Sigmoid colon (tissue), 7 donors: Measurements from ENCODE around the gene EVI2A. TPM values are rescaled to one million over a fixed set of nuclear protein-coding genes. Genes with fewer than 3 reads are reported as not detected.
"Not testable (repeated sequence)": the region's sequence is repeated elsewhere in the genome, so short reads cannot be mapped to it uniquely, and the experiment has no call there.

Experiments
- DNase-seq: peaks from one replicate; pipeline ENCODE4 v3.0.0-alpha.2; 2019
- H3K27ac ChIP-seq, 4 donors: fragments of 200-600 bp; sonication (generic); one replicate each; pipeline ENCODE4 v1.5.1; 2016 to 2019; ENCODE audit warnings: mild to moderate bottlenecking in 1 of 4
- H3K27me3 ChIP-seq, 3 donors: fragments of 200-600 bp; sonication (generic); one replicate each; pipeline ENCODE4 v1.5.1; 2019; ENCODE audit warnings: mild to moderate bottlenecking in 1 of 3
- H3K36me3 ChIP-seq, 4 donors: fragments of 200-600 bp; sonication (generic); one replicate each; pipeline ENCODE4 v1.5.1; 2016 to 2019
- H3K4me1 ChIP-seq, 4 donors: fragments of 200-600 bp; sonication (generic); one replicate each; pipeline ENCODE4 v1.5.1; 2017 to 2019
- H3K4me3 ChIP-seq, 4 donors: fragments of 200-600 bp; sonication (generic); one replicate each; pipeline ENCODE4 v1.5.1; 2017 to 2019; ENCODE audit warnings: mild to moderate bottlenecking in 2 of 4, moderate library complexity in 1 of 4
- H3K9me3 ChIP-seq, 4 donors: fragments of 200-600 bp in 3 of 4; sonication (generic) in 3 of 4; one replicate each; pipeline versions ENCODE4 v1.5.1 to v1.6.1; 2013 to 2019
- EP300 ChIP-seq, 4 donors: sonication (generic); formaldehyde crosslinking; IDR thresholded peaks; one replicate each; pipeline ENCODE4 v1.6.1; 2017; ENCODE audit warnings: antibody characterized with exemption in 4 of 4
- POLR2A ChIP-seq, 2 donors: fragments of 450-650 bp; IDR thresholded peaks; one replicate each; pipeline ENCODE4 v1.6.1; 2016; ENCODE audit warnings: antibody characterized with exemption in 2 of 2, mild to moderate bottlenecking in 2 of 2, moderate library complexity in 2 of 2
- POLR2AphosphoS5 ChIP-seq, 4 donors: sonication (generic); formaldehyde crosslinking; IDR thresholded peaks; one replicate each; pipeline ENCODE4 v1.6.1; 2017; ENCODE audit warnings: antibody characterized with exemption in 4 of 4
- WGBS, 2 donors: extraction: QIAGEN DNeasy Blood & Tissue Kit; methylation state at CpG; one replicate each; pipeline ENCODE4 v1.1.7; 2013; 5-methylcytosine and 5-hydroxymethylcytosine counted together
- intact Hi-C: fragments of 100-400 bp; cut with DNase I; formaldehyde crosslinking; loops from one replicate; pipeline ENCODE4 v1.15.1; 2023
- polyA plus RNA-seq, 3 donors: library from polyadenylated mRNA; stranded (reverse); fragments of 200-250 nt; gene quantifications; one replicate each; pipeline ENCODE4 v1.2.3, GENCODE V29; 2013
- total RNA-seq, 4 donors: library from RNA; depleted of rRNA; stranded (reverse); fragments of >200 nt; gene quantifications; one replicate each; pipeline ENCODE4 v1.1.0, GENCODE V29; 2016
- TF ChIP-seq, protein P1 (sequence below), 4 experiments: fragments of 450-650 bp in 3 of 4; fragments of 200-600 bp in 1 of 4; IDR thresholded peaks; one replicate each; pipeline ENCODE4 v1.5.1; 2016 to 2019; ENCODE audit warnings: antibody characterized with exemption in 4 of 4, mild to moderate bottlenecking in 3 of 4, moderate library complexity in 2 of 4
- donor health status: healthy with polysubstance abuse.
- donor health status: Bipolar disorder and iron deficiency.
- donor health status: healthy.

Gene EVI2A
- total and polyA plus RNA-seq, 7 donors, result 6.9 to 23.0 (median 9.0) TPM

DNA sequence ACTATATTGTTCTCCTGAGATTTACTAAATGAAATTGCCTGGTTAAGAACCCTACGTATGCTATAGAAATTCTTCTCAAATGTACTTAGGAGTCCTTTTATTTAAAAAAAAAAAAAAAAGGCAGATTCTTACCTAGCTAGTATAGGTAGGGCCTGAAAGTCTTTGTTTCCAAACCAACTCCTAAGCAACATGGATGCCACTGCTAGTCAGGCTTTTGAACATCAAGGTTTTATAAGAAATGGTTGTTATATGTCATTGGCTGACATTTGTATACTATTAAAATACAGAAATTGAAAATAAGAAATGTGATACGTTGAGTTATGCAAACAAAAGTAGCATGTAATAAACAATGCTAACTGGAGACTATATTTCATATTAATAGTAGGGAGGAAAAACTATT lies 1.2 kb downstream of the EVI2A start:
- Histone ChIP-seq H3K9me3 (no peaks in the 10 kb centered on the region), H3K27me3 (no peaks in the 10 kb centered on the region), H3K36me3 (no peaks in the 10 kb centered on the region), H3K4me3 (peak overlapping the region in 2 of 4 donors; percentile 18 to 30), H3K4me1 (peaks cover 0 to 10% (median 0%) of the 10 kb centered on the region in 4 donors), H3K27ac (no peak overlapping the region)
- intact Hi-C loops, result no loop called here
- no peak for DNase-seq
- 54 to 85% methylated on average over 2 of the region's 2 CpGs for WGBS, 2 donors
- no peak for TF ChIP-seq POLR2A (IDR thresholded peaks at IDR 0.05)
- TF ChIP-seq EP300 (IDR thresholded peaks at IDR 0.05), result no peak
- TF ChIP-seq, protein P1, sequence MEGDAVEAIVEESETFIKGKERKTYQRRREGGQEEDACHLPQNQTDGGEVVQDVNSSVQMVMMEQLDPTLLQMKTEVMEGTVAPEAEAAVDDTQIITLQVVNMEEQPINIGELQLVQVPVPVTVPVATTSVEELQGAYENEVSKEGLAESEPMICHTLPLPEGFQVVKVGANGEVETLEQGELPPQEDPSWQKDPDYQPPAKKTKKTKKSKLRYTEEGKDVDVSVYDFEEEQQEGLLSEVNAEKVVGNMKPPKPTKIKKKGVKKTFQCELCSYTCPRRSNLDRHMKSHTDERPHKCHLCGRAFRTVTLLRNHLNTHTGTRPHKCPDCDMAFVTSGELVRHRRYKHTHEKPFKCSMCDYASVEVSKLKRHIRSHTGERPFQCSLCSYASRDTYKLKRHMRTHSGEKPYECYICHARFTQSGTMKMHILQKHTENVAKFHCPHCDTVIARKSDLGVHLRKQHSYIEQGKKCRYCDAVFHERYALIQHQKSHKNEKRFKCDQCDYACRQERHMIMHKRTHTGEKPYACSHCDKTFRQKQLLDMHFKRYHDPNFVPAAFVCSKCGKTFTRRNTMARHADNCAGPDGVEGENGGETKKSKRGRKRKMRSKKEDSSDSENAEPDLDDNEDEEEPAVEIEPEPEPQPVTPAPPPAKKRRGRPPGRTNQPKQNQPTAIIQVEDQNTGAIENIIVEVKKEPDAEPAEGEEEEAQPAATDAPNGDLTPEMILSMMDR (IDR thresholded peaks at IDR 0.05), result no peak
- TF ChIP-seq POLR2AphosphoS5 (IDR thresholded peaks at IDR 0.05), result no peak

DNA sequence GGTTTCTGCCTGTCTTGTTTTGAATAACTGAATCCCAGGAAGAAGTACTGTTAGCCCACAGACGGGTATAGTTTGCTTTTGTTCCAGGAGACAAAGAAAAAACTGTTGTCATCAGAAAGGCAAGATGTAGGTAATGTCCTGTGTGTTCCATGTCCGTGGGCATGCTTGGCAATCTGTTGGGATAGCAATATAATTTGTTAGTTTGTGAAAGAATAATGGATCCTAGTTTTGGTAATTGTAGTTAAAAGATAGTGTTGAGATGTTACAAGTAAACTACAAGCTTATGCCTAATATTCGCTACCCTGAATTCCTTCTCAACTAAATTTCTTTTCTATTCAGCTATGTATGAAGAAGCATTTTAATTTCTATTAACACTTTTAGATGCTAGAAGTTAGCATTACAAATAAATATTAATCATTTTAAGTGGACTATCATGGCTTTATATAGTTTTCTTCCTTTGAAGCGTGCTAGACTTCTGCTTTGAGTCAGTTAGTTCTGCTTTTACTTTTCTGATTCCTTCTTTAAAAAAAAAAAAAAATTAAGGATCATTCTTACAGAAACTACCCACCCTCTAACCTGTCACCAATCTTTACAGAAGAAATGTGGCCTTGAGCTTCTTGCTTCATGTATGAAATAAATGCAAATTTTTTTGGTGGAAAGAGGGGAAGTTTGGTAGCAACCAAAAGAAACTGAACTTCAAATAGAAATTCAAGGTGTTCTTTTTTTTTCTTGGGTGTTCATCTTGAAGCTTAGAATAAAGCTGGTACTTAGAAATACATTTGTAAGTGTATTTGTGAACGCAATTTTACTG lies 2.4 kb downstream of the EVI2A start:
- intact Hi-C loops, result no loop called here
- H3K4me1 ChIP-seq, result peaks cover 0 to 10% (median 0%) of the 10 kb centered on the region in 4 donors
- H3K27me3 ChIP-seq, result no peaks in the 10 kb centered on the region
- no peaks in the 10 kb centered on the region for H3K36me3 ChIP-seq
- peak overlapping the region in 3 of 4 donors; percentile 0 to 12 (median 4) for H3K4me3 ChIP-seq
- WGBS, 2 donors, result 44 to 81% methylated on average over 5 of the region's 5 CpGs
- H3K27ac ChIP-seq, result peak overlapping the region; percentile 48 to 51 (median 50)
- no peaks in the 10 kb centered on the region for H3K9me3 ChIP-seq
- no peak for DNase-seq
- no peak for TF ChIP-seq EP300 (IDR thresholded peaks at IDR 0.05)
- TF ChIP-seq, protein P1 (IDR thresholded peaks at IDR 0.05), result no peak
- TF ChIP-seq POLR2A (IDR thresholded peaks at IDR 0.05), result no peak
- TF ChIP-seq POLR2AphosphoS5 (IDR thresholded peaks at IDR 0.05), result no peak

DNA sequence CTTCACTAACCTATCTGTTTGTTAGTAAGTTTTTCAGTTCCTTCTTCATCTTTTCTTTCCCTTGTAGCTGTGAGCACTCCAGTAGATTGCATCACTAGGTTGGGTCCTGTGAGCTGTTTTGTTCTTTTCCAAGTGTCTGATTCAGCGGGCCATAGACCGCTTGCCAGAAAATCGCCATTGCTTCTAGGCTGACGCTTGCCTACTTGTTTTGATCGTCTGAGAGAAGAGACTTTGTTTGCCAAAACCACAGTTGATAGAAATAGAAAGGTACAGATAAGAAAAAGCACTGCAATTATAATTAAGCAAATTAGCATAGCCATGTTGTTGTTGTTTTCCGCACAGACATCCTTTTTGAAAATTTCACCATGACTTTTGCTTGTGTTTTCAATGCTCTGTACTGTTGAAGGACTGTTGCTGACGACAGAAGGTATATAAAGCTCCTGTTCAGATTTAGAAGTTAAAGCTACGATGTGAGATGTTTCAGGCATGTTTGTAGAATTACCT lies 3.1 kb downstream of the EVI2A start:
- H3K36me3 ChIP-seq, result no peaks in the 10 kb centered on the region
- H3K4me1 ChIP-seq, result peaks cover 0 to 10% (median 0%) of the 10 kb centered on the region in 4 donors
- peak; percentile 76 for DNase-seq
- H3K27ac ChIP-seq, result peak overlapping the region; percentile 48 to 51 (median 50)
- H3K4me3 ChIP-seq, result peak overlapping the region in 3 of 4 donors; percentile 0 to 12 (median 4)
- no peaks in the 10 kb centered on the region for H3K27me3 ChIP-seq
- intact Hi-C loops, result no loop called here
- H3K9me3 ChIP-seq, result no peaks in the 10 kb centered on the region
- TF ChIP-seq POLR2A (IDR thresholded peaks at IDR 0.05) (no peak), POLR2AphosphoS5 (IDR thresholded peaks at IDR 0.05) (peak in 3 of 4 donors; percentile 42 to 46 (median 44))
- 42 to 80% methylated on average over 8 of the region's 8 CpGs for WGBS, 2 donors

DNA sequence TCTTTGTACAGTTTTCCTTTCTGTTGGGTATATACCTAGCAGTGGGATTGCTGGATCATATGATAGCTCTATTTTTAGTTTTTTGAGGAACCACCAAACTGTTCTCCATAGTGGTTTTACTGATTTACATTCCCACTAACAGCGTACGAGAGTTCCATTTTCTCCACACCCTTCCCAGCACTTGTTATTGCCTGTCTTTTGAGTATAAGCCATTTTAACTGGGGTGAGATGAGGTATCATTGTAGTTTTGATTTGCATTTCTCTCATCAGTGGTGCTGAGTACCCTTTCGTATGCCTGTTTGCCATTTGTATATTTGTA lies 6.7 kb downstream of the EVI2A start:
- no peak overlapping the region for H3K4me3 ChIP-seq
- H3K27ac ChIP-seq, result peak overlapping the region in 3 of 4 donors; percentile 4 to 42 (median 11)
- TF ChIP-seq, protein P1 (IDR thresholded peaks at IDR 0.05), result no peak
- no peak for TF ChIP-seq POLR2A (IDR thresholded peaks at IDR 0.05)
- no peak for TF ChIP-seq POLR2AphosphoS5 (IDR thresholded peaks at IDR 0.05)
- TF ChIP-seq EP300 (IDR thresholded peaks at IDR 0.05), result no peak
- intact Hi-C loops, result no loop called here
- H3K36me3 ChIP-seq, result no peaks in the 10 kb centered on the region
- no peaks in the 10 kb centered on the region for H3K27me3 ChIP-seq
- no peak for DNase-seq
- peaks cover 0 to 10% (median 0%) of the 10 kb centered on the region in 4 donors for H3K4me1 ChIP-seq
- 72 to 76% methylated on average over 3 of the region's 3 CpGs for WGBS, 2 donors
- no peaks in the 10 kb centered on the region for H3K9me3 ChIP-seq

DNA sequence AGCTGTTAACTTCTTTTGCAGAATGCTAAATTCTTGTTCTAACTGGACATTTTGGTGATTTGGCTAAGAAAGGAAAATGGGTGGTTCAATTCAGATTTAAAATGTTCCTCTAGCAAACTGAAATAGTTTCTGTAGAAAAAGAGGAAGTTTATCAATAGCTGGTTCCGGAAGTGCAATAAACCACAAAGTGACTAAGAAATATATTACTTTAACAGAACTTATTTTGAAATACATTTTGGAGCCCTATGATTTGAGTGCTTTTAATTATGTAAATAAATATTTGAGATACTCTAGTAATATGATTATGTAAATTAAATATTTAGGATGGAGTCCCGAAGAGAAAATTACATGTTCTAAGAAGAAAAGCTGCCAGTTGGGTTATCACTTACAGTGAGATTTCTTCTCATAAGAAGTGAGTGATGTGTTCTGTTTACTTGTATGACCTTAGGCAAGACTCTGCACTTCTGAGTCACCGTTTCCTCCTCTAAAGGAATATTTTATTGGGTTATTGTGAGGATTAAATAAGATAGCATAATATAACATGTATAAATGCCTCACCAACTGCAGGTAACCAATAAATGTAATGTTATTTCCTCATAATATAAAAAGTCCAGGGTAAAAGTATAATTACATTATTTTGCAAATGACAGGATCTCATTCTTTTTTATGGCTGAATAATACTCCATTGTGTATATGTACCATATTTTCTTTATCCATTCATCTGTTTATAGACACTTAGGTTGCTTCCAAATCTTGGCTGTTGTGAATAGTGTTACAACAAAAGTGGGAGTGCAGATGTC lies 7.2 kb downstream of the EVI2A start, which contains the start of gene EVI2B:
Gene EVI2B (minus strand): TSS at position 73 of the 800 bp plus-strand sequence. CDS start 8,445 bp downstream, outside the sequence.
- intact Hi-C loops, result no loop called here
- Histone ChIP-seq H3K36me3 (no peaks in the 10 kb centered on the region), H3K27ac (peak within 1 kb of the TSS in 3 of 4 donors; percentile 4 to 42 (median 11)), H3K4me3 (peak within 1 kb of the TSS in 3 of 4 donors; percentile 8 to 29 (median 11)), H3K4me1 (peaks cover 0 to 10% (median 0%) of the 10 kb centered on the region in 4 donors), H3K27me3 (no peaks in the 10 kb centered on the region), H3K9me3 (no peaks in the 10 kb centered on the region)
- WGBS, 2 donors, result 14 to 19% methylated on average over 3 of the region's 3 CpGs
- DNase-seq, result no peak
- no peak for TF ChIP-seq EP300 (IDR thresholded peaks at IDR 0.05)
- TF ChIP-seq, protein P1 (IDR thresholded peaks at IDR 0.05), result no peak
- TF ChIP-seq POLR2AphosphoS5 (IDR thresholded peaks at IDR 0.05), result no peak
- no peak for TF ChIP-seq POLR2A (IDR thresholded peaks at IDR 0.05)

DNA sequence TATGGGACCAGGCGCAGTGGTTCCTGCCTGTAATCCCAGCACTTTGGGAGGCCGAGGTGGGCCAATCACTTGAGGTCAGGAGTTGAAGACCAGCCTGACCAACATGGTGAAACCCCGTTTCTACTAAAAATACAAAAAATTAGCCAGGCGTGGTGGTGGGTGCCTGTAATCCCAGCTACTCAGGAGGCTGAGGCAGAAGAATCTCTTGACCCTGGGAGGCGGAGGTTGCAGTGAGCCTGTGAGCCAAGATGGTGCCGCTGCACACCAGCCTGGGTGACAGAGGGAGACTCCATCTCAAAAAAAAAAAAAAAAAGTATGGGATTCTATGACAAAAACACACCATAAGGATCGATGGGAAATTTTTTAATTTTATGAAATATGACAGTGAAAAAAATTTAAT lies 9.2 kb downstream of the EVI2A start:
- 58 to 80% methylated on average over 7 of the region's 7 CpGs for WGBS, 2 donors
- H3K27me3 ChIP-seq, DNase-seq, intact Hi-C loops, H3K4me1 ChIP-seq, H3K9me3 ChIP-seq, H3K36me3 ChIP-seq: not testable (repeated sequence)
- Histone ChIP-seq H3K4me3 (peak overlapping the region in 1 of 4 donors; percentile 29), H3K27ac (peak overlapping the region in 1 of 4 donors; percentile 2)
